PC-9 (cell line): ENCODE measurements around the gene PCDHGA3. TPM values are rescaled to one million over a fixed set of nuclear protein-coding genes. Genes with fewer than 3 reads are reported as not detected.

Source experiments
- BruUV-seq: library from RNA; stranded (reverse); fragments of 400-500 nt; replicated peaks from 2 replicates; lab custom pipeline; 2021; lab: Mats Ljungman, UMichigan
- CTCF ChIA-PET: fragments of 300-600 bp; sonication (Branson Sonifier 250); formaldehyde crosslinking; loops from one replicate; lab custom pipeline; 2022; ENCODE audit warnings: antibody characterized with exemption; lab: Charles Lee
- POLR2A ChIA-PET: fragments of 300-600 bp; sonication (Branson Sonifier 250); formaldehyde crosslinking; loops from one replicate; lab custom pipeline; 2022; ENCODE audit warnings: antibody characterized with exemption; ENCODE audit not compliant: unreplicated experiment; lab: Charles Lee
- DNase-seq, 2 experiments: peaks; one replicate each; pipeline versions ENCODE4 v3.0.0 to v3.0.0-alpha.2; 2015 to 2022; ENCODE audit warnings: mixed read lengths in 1 of 2
- H2AFZ ChIP-seq: fragments of 200-600 bp; sonication (generic); 2 replicates; pipeline ENCODE4 v1.8.1; 2017; ENCODE audit warnings: antibody characterized with exemption
- H3F3A ChIP-seq: fragments of 200-600 bp; sonication (generic); 2 replicates; pipeline ENCODE4 v1.8.1; 2017; ENCODE audit warnings: antibody characterized with exemption, mild to moderate bottlenecking, low read depth; ENCODE audit not compliant: insufficient read depth
- H3K27ac ChIP-seq: fragments of 200-600 bp; sonication (generic); 2 replicates; pipeline ENCODE4 v1.6.1; 2016; ENCODE audit warnings: mixed run types
- H3K27me3 ChIP-seq: fragments of 200-600 bp; sonication (generic); 2 replicates; pipeline ENCODE4 v1.6.1; 2016; ENCODE audit warnings: low read depth, mixed run types; ENCODE audit not compliant: insufficient read depth
- H3K36me3 ChIP-seq: fragments of 200-600 bp; sonication (generic); 2 replicates; pipeline ENCODE4 v1.6.1; 2016; ENCODE audit warnings: low read depth, mixed run types
- H3K4me1 ChIP-seq: fragments of 200-600 bp; sonication (generic); replicated peaks from 2 replicates; pipeline ENCODE4 v1.6.1; 2016; ENCODE audit warnings: mixed run types; ENCODE audit not compliant: insufficient read depth
- H3K4me2 ChIP-seq: fragments of 200-600 bp; sonication (generic); 2 replicates; pipeline ENCODE4 v1.6.1; 2017; ENCODE audit warnings: mixed run types
- H3K4me3 ChIP-seq: fragments of 200-600 bp; sonication (generic); 2 replicates; pipeline ENCODE4 v1.6.1; 2016; ENCODE audit warnings: mixed run types
- H3K79me2 ChIP-seq: fragments of 200-600 bp; sonication (generic); 2 replicates; pipeline ENCODE4 v1.6.1; 2017; ENCODE audit warnings: low read depth, mixed run types
- H3K9me2 ChIP-seq: fragments of 200-600 bp; sonication (generic); 2 replicates; pipeline ENCODE4 v1.8.1; 2017; ENCODE audit warnings: mild to moderate bottlenecking; ENCODE audit not compliant: insufficient read depth
- H3K9me3 ChIP-seq: fragments of 200-600 bp; sonication (generic); 2 replicates; pipeline ENCODE4 v1.8.1; 2016; ENCODE audit warnings: low read depth; ENCODE audit not compliant: insufficient read depth
- H4K20me1 ChIP-seq: fragments of 200-600 bp; sonication (generic); 2 replicates; pipeline ENCODE4 v1.8.1; 2017; ENCODE audit not compliant: insufficient read depth
- CTCF ChIP-seq: fragments of 200-600 bp; sonication (generic); conservative IDR thresholded peaks from 2 replicates; pipeline ENCODE4 v1.6.1; 2017; ENCODE audit warnings: mixed run types, antibody characterized with exemption, mild to moderate bottlenecking, moderate library complexity
- EZH2 ChIP-seq: fragments of 200-600 bp; sonication (generic); IDR thresholded peaks from 2 replicates; pipeline ENCODE4 v1.8.0; 2017; ENCODE audit warnings: antibody characterized with exemption, low read depth
- intact Hi-C: fragments of 100-400 bp; cut with micrococcal nuclease; formaldehyde crosslinking; loops from one replicate; pipeline ENCODE4 v1.10.0; 2022; ENCODE audit not compliant: unreplicated experiment
- total RNA-seq: library from RNA; stranded (reverse); gene quantifications from 2 replicates; pipeline ENCODE4 v1.2.3, GENCODE V29; 2021

The PCDHGA3 gene
- total RNA-seq, 1 experiment from 2014 or later, result not detected

GRCh38 chr5:141319699-141320098, 23.9 kb upstream of the PCDHGA3 start:
- peaks cover 45% of the 10 kb centered on the region for H3F3A ChIP-seq
- peaks cover 56% of the 10 kb centered on the region for H3K9me3 ChIP-seq
- no peak for TF ChIP-seq EZH2
- TF ChIP-seq CTCF, result no peak
- 0 out of 2 replicates have a peak, but pooled peaks cover 6% of the 10 kb centered on the region for H3K27me3 ChIP-seq
- H2AFZ ChIP-seq, result no peak overlapping the region
- no peak overlapping the region for H3K27ac ChIP-seq
- peak overlapping the region; percentile 76 for H3K4me2 ChIP-seq
- H3K36me3 ChIP-seq, result peaks cover 29% of the 10 kb centered on the region
- peak overlapping the region; percentile 89 for H3K4me3 ChIP-seq
- BruUV-seq, result no TSS peak
- no peak for DNase-seq
- intact Hi-C loops, result loop anchor here (10.0 kb wide), 2 partner anchors 95 to 205 kb away; partner anchors contain the start of genes PCDHGA10 and PCDHGB7
- H3K4me1 ChIP-seq, result 0 out of 2 replicates have a peak, but pooled peaks cover 5% of the 10 kb centered on the region
- H3K79me2 ChIP-seq, result peaks cover 25% of the 10 kb centered on the region
- CTCF ChIA-PET, result interaction anchor here (0.5 to 1.3 kb wide), 5 partner anchors 9 to 244 kb away, joined by 3 to 5 read pairs (median 4); partner anchors contain the start of genes PCDHGA1 and PCDHGB2
- no peaks in the 10 kb centered on the region for H4K20me1 ChIP-seq
- POLR2A ChIA-PET, result interaction anchor here (0.6 to 0.9 kb wide), 4 partner anchors 139 to 298 kb away, joined by 3 to 7 read pairs (median 5); no protein-coding TSS in a partner anchor
- H3K9me2 ChIP-seq, result no peaks in the 10 kb centered on the region

- CTCF ChIA-PET, result interaction anchor here (0.5 to 1.3 kb wide), 7 partner anchors 8 to 525 kb away, joined by 3 to 7 read pairs (median 4); partner anchors contain the start of genes PCDHGA1 and PCDHGB2
- Histone ChIP-seq H3K27ac (peak within 1 kb of the TSS; percentile 91), H3K36me3 (peaks cover 29% of the 10 kb centered on the region), H3K9me3 (peaks cover 56% of the 10 kb centered on the region), H4K20me1 (no peaks in the 10 kb centered on the region), H3K79me2 (peaks cover 25% of the 10 kb centered on the region), H3K4me3 (peak within 1 kb of the TSS; percentile 89), H2AFZ (peak within 1 kb of the TSS; percentile 92), H3K9me2 (no peaks in the 10 kb centered on the region), H3K4me1 (0 out of 2 replicates have a peak, but pooled peaks cover 5% of the 10 kb centered on the region), H3F3A (peaks cover 45% of the 10 kb centered on the region), H3K4me2 (peak within 1 kb of the TSS; percentile 76), H3K27me3 (0 out of 2 replicates have a peak, but pooled peaks cover 6% of the 10 kb centered on the region)
- POLR2A ChIA-PET, result interaction anchor here (0.5 to 0.9 kb wide), 10 partner anchors 10 to 332 kb away, joined by 3 to 8 read pairs (median 4); partner anchors contain the start of genes PCDHGA10 and PCDHGC3
- TSS peak; percentile 87 for BruUV-seq
- DNase-seq, result peak; percentile 75 to 90
- intact Hi-C loops, result loop anchor here (10.0 kb wide), 2 partner anchors 94 to 204 kb away; partner anchors contain the start of genes PCDHGA10 and PCDHGB7
- TF ChIP-seq EZH2 (no peak), CTCF (peak; percentile 88)
Measured at GRCh38 chr5:141320225-141321169, 23.1 kb upstream of the PCDHGA3 start, which contains the start of gene TAF7. TAF7 (minus strand) TSS chr5:141320784; CDS start chr5:141320044, 740 bp downstream.

GRCh38 chr5:141322261-141322660, 21.4 kb upstream of the PCDHGA3 start:
- intact Hi-C loops, result loop anchor here (10.0 kb wide), 2 partner anchors 93 to 203 kb away; partner anchors contain the start of genes PCDHGA10 and PCDHGB7
- POLR2A ChIA-PET, result no interaction called here
- no TSS peak for BruUV-seq
- Histone ChIP-seq H3K4me3 (no peak overlapping the region), H3K27ac (no peak overlapping the region), H3K4me2 (no peak overlapping the region), H4K20me1 (no peaks in the 10 kb centered on the region), H3K9me2 (no peaks in the 10 kb centered on the region), H3F3A (peaks cover 36% of the 10 kb centered on the region), H3K4me1 (0 out of 2 replicates have a peak, but pooled peaks cover 5% of the 10 kb centered on the region), H3K36me3 (peaks cover 29% of the 10 kb centered on the region), H3K27me3 (peaks cover 6% of the 10 kb centered on the region; the same call in 1 of the 2 replicates), H3K9me3 (peaks cover 52% of the 10 kb centered on the region), H3K79me2 (peaks cover 25% of the 10 kb centered on the region), H2AFZ (no peak overlapping the region)
- CTCF ChIA-PET, result no interaction called here
- TF ChIP-seq CTCF (no peak), EZH2 (no peak)
- DNase-seq, result no peak
